GM08714 (cell line): ENCODE measurements around the gene C6orf89.

Experiments used
- H3K4me3 ChIP-seq: fragments of 200-500 bp; sonication (Bioruptor generic); 2 replicates; pipeline ENCODE4 v1.5.1; 2014; ENCODE audit warnings: mild to moderate bottlenecking, low read length, inconsistent platforms
- ZNF274 ChIP-seq: IDR thresholded peaks from 2 replicates; pipeline ENCODE4 v1.6.1; 2012; ENCODE audit warnings: mild to moderate bottlenecking, low read depth, low read length

C6orf89 gene

GRCh38 chr6:36847152-36847551, 38.6 kb upstream of the C6orf89 start:
- no peak for TF ChIP-seq ZNF274
- H3K4me3 ChIP-seq, result no peak overlapping the region

DNA sequence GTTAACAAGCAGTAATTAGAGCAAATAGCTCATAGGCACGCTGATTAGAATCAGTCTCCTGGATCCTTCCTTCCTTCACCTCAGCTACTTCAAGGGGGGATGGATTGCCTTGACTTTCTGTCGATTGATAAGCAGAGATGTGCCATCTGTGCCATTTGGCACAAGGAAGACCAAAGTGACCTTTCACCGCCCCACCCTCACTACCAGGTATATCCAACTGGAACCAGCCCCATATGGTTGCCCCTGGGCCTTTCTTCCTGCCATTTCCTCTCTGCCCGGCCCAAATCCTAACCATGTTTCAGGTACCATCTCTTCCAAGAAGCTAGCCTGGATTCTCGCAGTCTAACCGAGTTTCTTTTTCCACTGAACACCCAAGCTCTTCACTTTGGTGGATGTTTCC, 37.8 kb upstream of the C6orf89 start:
- TF ChIP-seq ZNF274, result no peak
- no peak overlapping the region for H3K4me3 ChIP-seq

- no peak for TF ChIP-seq ZNF274
- no peak overlapping the region for H3K4me3 ChIP-seq
These were observed 36.9 kb upstream of the C6orf89 start for GRCh38 chr6:36848658-36849441.

- H3K4me3 ChIP-seq, result no peak overlapping the region
- no peak for TF ChIP-seq ZNF274
These were observed 35.7 kb upstream of the C6orf89 start for GRCh38 chr6:36850021-36850420.

DNA sequence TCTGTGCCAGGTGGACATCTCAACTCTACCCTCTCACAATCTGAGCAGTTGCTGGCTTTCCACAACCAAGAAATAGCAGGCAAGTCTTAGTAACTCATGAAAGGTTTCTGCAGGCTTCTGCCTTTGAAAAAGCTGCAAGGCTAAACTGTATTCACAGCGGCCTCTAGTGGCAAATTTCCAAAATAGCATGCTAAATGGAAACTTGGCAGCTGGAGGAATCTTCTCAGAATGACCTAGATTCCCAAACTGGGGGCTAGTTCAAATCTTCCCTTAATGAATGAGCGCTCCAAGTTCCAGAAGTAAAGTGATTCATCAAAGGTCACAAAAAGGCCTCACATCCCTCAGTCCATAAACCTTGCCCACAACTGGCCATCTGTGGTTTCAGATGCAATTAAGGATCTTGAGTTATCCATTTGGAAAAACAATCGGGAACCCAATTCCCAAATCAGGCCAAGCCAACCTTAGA, 34.6 kb upstream of the C6orf89 start:
- no peak overlapping the region for H3K4me3 ChIP-seq
- no peak for TF ChIP-seq ZNF274

GRCh38 chr6:36851626-36852025, 34.1 kb upstream of the C6orf89 start:
- H3K4me3 ChIP-seq, result no peak overlapping the region
- TF ChIP-seq ZNF274, result no peak

GRCh38 chr6:36852481-36853147, 33.1 kb upstream of the C6orf89 start:
- TF ChIP-seq ZNF274, result no peak
- no peak overlapping the region for H3K4me3 ChIP-seq

- TF ChIP-seq ZNF274, result no peak
- no peak overlapping the region for H3K4me3 ChIP-seq
These were observed 32.4 kb upstream of the C6orf89 start for GRCh38 chr6:36853325-36853724.

DNA sequence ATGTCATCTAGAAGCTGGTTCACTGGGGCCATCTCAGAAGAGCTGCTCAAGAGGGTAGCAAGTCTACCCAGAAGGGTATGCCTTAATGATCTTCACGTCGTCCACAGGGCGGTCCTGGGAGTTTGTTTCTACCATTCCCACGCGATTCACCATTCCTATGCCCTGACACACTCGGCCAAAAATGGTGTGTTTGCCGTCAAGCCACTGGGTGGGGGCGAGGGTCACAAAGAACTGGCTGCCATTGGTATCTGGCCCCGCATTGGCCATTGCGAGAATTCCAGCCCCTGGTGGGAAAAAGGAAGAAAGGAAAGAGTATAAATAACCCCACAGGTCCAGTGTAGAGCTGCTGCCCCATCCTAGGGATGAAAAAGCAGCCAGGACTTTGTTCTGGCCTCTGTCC, 30.0 kb upstream of the C6orf89 start:
- TF ChIP-seq ZNF274, result no peak
- H3K4me3 ChIP-seq, result no peak overlapping the region

GRCh38 chr6:36856277-36856676, 29.5 kb upstream of the C6orf89 start:
- H3K4me3 ChIP-seq, result no peak overlapping the region
- TF ChIP-seq ZNF274, result no peak

- no peak for TF ChIP-seq ZNF274
- no peak overlapping the region for H3K4me3 ChIP-seq
These were observed 28.4 kb upstream of the C6orf89 start for GRCh38 chr6:36857325-36857724.

DNA sequence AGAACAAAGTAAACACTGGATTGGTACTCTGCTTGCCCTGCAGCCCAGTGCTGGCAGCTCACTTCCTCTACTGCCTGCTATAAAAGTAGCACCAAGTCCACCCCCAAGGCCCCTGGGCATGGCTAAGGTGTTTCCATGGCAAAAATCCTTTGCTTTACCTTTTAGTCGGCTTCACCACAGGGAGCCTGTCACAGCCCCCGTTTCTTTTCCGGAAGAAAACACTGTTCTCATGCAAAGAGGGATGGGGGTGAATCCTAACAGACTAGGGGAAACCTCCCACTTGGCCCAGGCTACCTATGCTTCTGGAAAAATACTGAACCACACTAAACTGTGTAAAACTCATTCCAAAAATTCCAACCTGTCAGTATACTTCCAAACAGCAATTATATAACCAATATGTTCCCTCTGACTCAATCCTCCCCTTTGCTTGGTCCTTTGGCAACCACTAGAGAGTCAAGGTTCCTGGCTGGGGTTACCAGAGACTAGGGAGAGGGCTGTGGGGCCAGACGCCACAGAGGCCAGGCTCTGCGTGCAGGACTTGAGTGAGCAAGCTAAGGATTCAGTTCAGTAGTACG, 27.3 kb upstream of the C6orf89 start:
- no peak for TF ChIP-seq ZNF274
- H3K4me3 ChIP-seq, result no peak overlapping the region

DNA sequence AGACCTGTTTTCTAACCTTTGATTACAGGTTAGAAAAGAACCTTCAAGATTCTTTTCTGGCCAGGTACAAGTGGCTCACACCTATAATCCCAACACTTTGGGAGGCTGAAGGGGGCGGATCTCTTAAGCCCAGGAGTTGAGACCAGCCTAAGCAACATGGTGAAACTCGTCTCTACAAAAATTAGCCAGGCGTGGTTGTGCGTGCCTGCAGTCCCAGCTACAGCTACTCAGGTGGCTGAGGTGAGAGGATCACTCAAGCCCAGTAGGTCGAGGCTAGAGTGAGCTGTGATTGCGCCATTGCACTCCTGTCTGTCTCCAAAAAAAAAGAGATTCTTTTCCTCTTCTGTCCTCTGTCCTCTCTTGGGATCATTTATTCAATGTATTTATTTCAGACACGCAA, 25.6 kb upstream of the C6orf89 start:
- H3K4me3 ChIP-seq, result no peak overlapping the region
- TF ChIP-seq ZNF274, result no peak

- H3K4me3 ChIP-seq, result no peak overlapping the region
- TF ChIP-seq ZNF274, result no peak
These were observed 23.4 kb upstream of the C6orf89 start for GRCh38 chr6:36862164-36862847.
